H9 (cell line): ENCODE measurements around the gene SERPINA5. TPM values are rescaled to one million over a fixed set of nuclear protein-coding genes. Genes with fewer than 3 reads are reported as not detected.

Experiments
- DNase-seq: peaks from one replicate; pipeline ENCODE4 v3.0.0-alpha.2; 2017
- H2AFZ ChIP-seq: one replicate; pipeline ENCODE4 v1.6.1; 2013; ENCODE audit warnings: mild to moderate bottlenecking, low read length, control low read depth, moderate library complexity
- H2AK5ac ChIP-seq: 2 replicates; pipeline ENCODE4 v1.6.1; 2013; ENCODE audit warnings: low read length, control low read depth, mixed read lengths; ENCODE audit not compliant: insufficient read length
- H2BK120ac ChIP-seq: one replicate; pipeline ENCODE4 v1.6.1; 2013; ENCODE audit warnings: low read depth, mild to moderate bottlenecking, low read length, control low read depth, inconsistent platforms; ENCODE audit not compliant: poor library complexity, severe bottlenecking
- H2BK12ac ChIP-seq: 2 replicates; pipeline ENCODE4 v1.6.1; 2013; ENCODE audit warnings: low read length, control low read depth, mixed read lengths, low read depth; ENCODE audit not compliant: insufficient read length
- H2BK15ac ChIP-seq: 2 replicates; pipeline ENCODE4 v1.6.1; 2013; ENCODE audit warnings: low read depth, low read length, control low read depth
- H2BK20ac ChIP-seq: one replicate; pipeline ENCODE4 v1.6.1; 2013; ENCODE audit warnings: low read depth, mild to moderate bottlenecking, low read length, control low read depth, inconsistent platforms; ENCODE audit not compliant: poor library complexity, severe bottlenecking
- H2BK5ac ChIP-seq: 2 replicates; pipeline ENCODE4 v1.6.1; 2013; ENCODE audit warnings: low read length, control low read depth, mixed read lengths; ENCODE audit not compliant: insufficient read length
- H3K14ac ChIP-seq: 2 replicates; pipeline ENCODE4 v1.6.1; 2013; ENCODE audit warnings: low read length, control low read depth; ENCODE audit not compliant: insufficient read depth
- H3K18ac ChIP-seq: 2 replicates; pipeline ENCODE4 v1.6.1; 2013; ENCODE audit warnings: low read depth, mild to moderate bottlenecking, mixed read lengths, low read length, control low read depth; ENCODE audit not compliant: insufficient read length
- H3K23ac ChIP-seq: 2 replicates; pipeline ENCODE4 v1.6.1; 2013; ENCODE audit warnings: low read length, control low read depth, mixed read lengths, low read depth; ENCODE audit not compliant: insufficient read length
- H3K23me2 ChIP-seq: 2 replicates; pipeline ENCODE4 v1.6.1; 2013; ENCODE audit warnings: low read depth, mild to moderate bottlenecking, mixed read lengths, low read length, control low read depth; ENCODE audit not compliant: insufficient read length, poor library complexity, severe bottlenecking
- H3K27ac ChIP-seq: 2 replicates; pipeline ENCODE4 v1.5.1; 2013; ENCODE audit warnings: low read length, control low read depth, mixed read lengths, low read depth; ENCODE audit not compliant: insufficient read length
- H3K27me3 ChIP-seq: 2 replicates; pipeline ENCODE4 v1.6.1; 2013; ENCODE audit warnings: low read length, control low read depth, inconsistent platforms; ENCODE audit not compliant: insufficient read depth
- H3K4ac ChIP-seq: 2 replicates; pipeline ENCODE4 v1.6.1; 2013; ENCODE audit warnings: low read depth, mild to moderate bottlenecking, control low read depth, inconsistent platforms, low read length, moderate library complexity
- H3K4me1 ChIP-seq: 2 replicates; pipeline ENCODE4 v1.6.1; 2013; ENCODE audit warnings: low read length, control low read depth, inconsistent platforms; ENCODE audit not compliant: insufficient read depth
- H3K4me2 ChIP-seq: 2 replicates; pipeline ENCODE4 v1.6.1; 2013; ENCODE audit warnings: low read length, control low read depth, mixed read lengths; ENCODE audit not compliant: insufficient read length, insufficient read depth
- H3K56ac ChIP-seq: 2 replicates; pipeline ENCODE4 v1.6.1; 2013; ENCODE audit warnings: low read depth, mild to moderate bottlenecking, mixed read lengths, low read length, control low read depth; ENCODE audit not compliant: insufficient read length
- H3K79me1 ChIP-seq: 2 replicates; pipeline ENCODE4 v1.6.1; 2013; ENCODE audit warnings: low read depth, mild to moderate bottlenecking, moderate library complexity, low read length, control low read depth, inconsistent platforms; ENCODE audit not compliant: insufficient read depth, poor library complexity, severe bottlenecking
- H3K79me2 ChIP-seq: 2 replicates; pipeline ENCODE4 v1.6.1; 2013; ENCODE audit warnings: low read length, control low read depth, inconsistent platforms; ENCODE audit not compliant: insufficient read depth
- H3K9ac ChIP-seq: 2 replicates; pipeline ENCODE4 v1.6.1; 2013; ENCODE audit warnings: low read length, control low read depth, mixed read lengths; ENCODE audit not compliant: insufficient read length; ENCODE audit errors: extremely low read depth
- H3K9me3 ChIP-seq: one replicate; pipeline ENCODE4 v1.6.1; 2013; ENCODE audit warnings: low read depth, low read length, inconsistent platforms; ENCODE audit not compliant: control insufficient read depth
- H3T11ph ChIP-seq: one replicate; pipeline ENCODE4 v1.6.1; 2013; ENCODE audit warnings: mild to moderate bottlenecking, low read length, control low read depth, inconsistent platforms
- H4K20me1 ChIP-seq: one replicate; pipeline ENCODE4 v1.6.1; 2013; ENCODE audit not compliant: control insufficient read depth, insufficient read length, insufficient read depth
- H4K5ac ChIP-seq: 2 replicates; pipeline ENCODE4 v1.6.1; 2013; ENCODE audit warnings: low read depth, mild to moderate bottlenecking, mixed read lengths, low read length, control low read depth; ENCODE audit not compliant: insufficient read length
- H4K8ac ChIP-seq: replicated peaks from 2 replicates; pipeline ENCODE4 v1.6.1; 2013; ENCODE audit warnings: low read length, control low read depth, mixed read lengths, low read depth; ENCODE audit not compliant: insufficient read length
- H4K91ac ChIP-seq: 2 replicates; pipeline ENCODE4 v1.6.1; 2013; ENCODE audit warnings: low read depth, mild to moderate bottlenecking, moderate library complexity, mixed read lengths, low read length, control low read depth; ENCODE audit not compliant: insufficient read length
- H3K27ac Mint-ChIP-seq, 3 experiments: 2 replicates in 2 of 3; 3 replicates in 1 of 3; pipeline ENCODE4 v1.8.0; 2020 to 2021; ENCODE audit warnings: mixed read lengths in 3 of 3, mild to moderate bottlenecking in 1 of 3, moderate library complexity in 1 of 3
- H3K27me3 Mint-ChIP-seq: 2 replicates; pipeline ENCODE4 v1.8.0; 2021; ENCODE audit warnings: low read depth, mild to moderate bottlenecking, moderate library complexity, mixed read lengths
- H3K36me3 Mint-ChIP-seq, 3 experiments: 2 replicates in 2 of 3; 3 replicates in 1 of 3; pipeline ENCODE4 v1.8.0; 2020 to 2021; ENCODE audit warnings: low read depth in 3 of 3, mixed read lengths in 3 of 3; ENCODE audit not compliant: insufficient read depth in 1 of 3
- H3K4me1 Mint-ChIP-seq, 2 experiments: 2 replicates each; pipeline ENCODE4 v1.8.0; 2020; ENCODE audit warnings: mixed read lengths in 2 of 2
- H3K4me3 Mint-ChIP-seq, 2 experiments: 2 replicates in 1 of 2; 3 replicates in 1 of 2; pipeline ENCODE4 v1.8.0; 2020 to 2021; ENCODE audit warnings: mild to moderate bottlenecking in 2 of 2, mixed read lengths in 2 of 2, moderate library complexity in 1 of 2
- H3K9me3 Mint-ChIP-seq, 2 experiments: 2 replicates in 1 of 2; 3 replicates in 1 of 2; pipeline ENCODE4 v1.8.0; 2020; ENCODE audit warnings: mild to moderate bottlenecking in 2 of 2, mixed read lengths in 2 of 2, moderate library complexity in 1 of 2
- WGBS: extraction: QIAGEN DNeasy Blood & Tissue Kit; methylation state at CpG from one replicate; pipeline ENCODE4 v1.1.7; 2013; ENCODE audit warnings: missing lambda C conversion rate, low lambda C conversion rate, mixed read lengths; ENCODE audit not compliant: insufficient read length; ENCODE audit errors: extremely low coverage; 5-methylcytosine and 5-hydroxymethylcytosine counted together
- total RNA-seq: library from RNA; stranded (reverse); gene quantifications from 2 replicates; pipeline ENCODE4 v1.2.1, GENCODE V29; 2021
- TF ChIP-seq, protein P1 (sequence below): fragments of 200-600 bp; sonication (generic); conservative IDR thresholded peaks from 3 replicates; pipeline ENCODE4 v1.8.0; 2021; ENCODE audit warnings: antibody characterized with exemption, mild to moderate bottlenecking

SERPINA5 gene
- total RNA-seq, 1 experiment from 2014 or later: 1.1 TPM

DNA sequence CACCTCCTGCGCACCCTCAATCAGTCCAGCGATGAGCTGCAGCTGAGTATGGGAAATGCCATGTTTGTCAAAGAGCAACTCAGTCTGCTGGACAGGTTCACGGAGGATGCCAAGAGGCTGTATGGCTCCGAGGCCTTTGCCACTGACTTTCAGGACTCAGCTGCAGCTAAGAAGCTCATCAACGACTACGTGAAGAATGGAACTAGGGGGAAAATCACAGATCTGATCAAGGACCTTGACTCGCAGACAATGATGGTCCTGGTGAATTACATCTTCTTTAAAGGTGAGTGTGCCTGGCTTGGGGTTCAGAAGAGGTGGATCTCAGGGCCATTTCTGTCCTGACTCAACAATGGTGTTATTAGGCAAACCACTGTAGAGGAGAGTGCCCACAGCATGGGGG lies 33.6 kb downstream of the SERPINA5 start:
- TF ChIP-seq, protein P1, sequence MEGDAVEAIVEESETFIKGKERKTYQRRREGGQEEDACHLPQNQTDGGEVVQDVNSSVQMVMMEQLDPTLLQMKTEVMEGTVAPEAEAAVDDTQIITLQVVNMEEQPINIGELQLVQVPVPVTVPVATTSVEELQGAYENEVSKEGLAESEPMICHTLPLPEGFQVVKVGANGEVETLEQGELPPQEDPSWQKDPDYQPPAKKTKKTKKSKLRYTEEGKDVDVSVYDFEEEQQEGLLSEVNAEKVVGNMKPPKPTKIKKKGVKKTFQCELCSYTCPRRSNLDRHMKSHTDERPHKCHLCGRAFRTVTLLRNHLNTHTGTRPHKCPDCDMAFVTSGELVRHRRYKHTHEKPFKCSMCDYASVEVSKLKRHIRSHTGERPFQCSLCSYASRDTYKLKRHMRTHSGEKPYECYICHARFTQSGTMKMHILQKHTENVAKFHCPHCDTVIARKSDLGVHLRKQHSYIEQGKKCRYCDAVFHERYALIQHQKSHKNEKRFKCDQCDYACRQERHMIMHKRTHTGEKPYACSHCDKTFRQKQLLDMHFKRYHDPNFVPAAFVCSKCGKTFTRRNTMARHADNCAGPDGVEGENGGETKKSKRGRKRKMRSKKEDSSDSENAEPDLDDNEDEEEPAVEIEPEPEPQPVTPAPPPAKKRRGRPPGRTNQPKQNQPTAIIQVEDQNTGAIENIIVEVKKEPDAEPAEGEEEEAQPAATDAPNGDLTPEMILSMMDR: no peak
- Histone ChIP-seq H2AFZ (no peak overlapping the region), H4K91ac (no peak overlapping the region), H4K20me1 (no peaks in the 10 kb centered on the region), H2BK5ac (no peak overlapping the region), H3K79me1 (no peaks in the 10 kb centered on the region), H3K9me3 (peaks cover 9% of the 10 kb centered on the region), H3K27me3 (no peaks in the 10 kb centered on the region), H3K4ac (no peak overlapping the region), H2BK20ac (no peak overlapping the region), H3K56ac (no peak overlapping the region), H3K18ac (no peak overlapping the region), H3K27ac (no peak overlapping the region), H3K4me1 (no peaks in the 10 kb centered on the region), H2BK120ac (no peak overlapping the region), H3T11ph (no peak overlapping the region), H4K5ac (no peak overlapping the region), H3K9ac (no peak overlapping the region), H2BK12ac (no peak overlapping the region), H3K79me2 (no peaks in the 10 kb centered on the region), H2BK15ac (no peak overlapping the region), H3K4me2 (no peak overlapping the region), H4K8ac (no peak overlapping the region), H3K23ac (no peak overlapping the region), H3K14ac (no peak overlapping the region; the same call in 1 of the 2 replicates), H3K23me2 (no peaks in the 10 kb centered on the region), H2AK5ac (no peak overlapping the region)
- no CpG with 5 or more reads among the region's 7 CpGs for WGBS
- peaks cover 10% of the 10 kb centered on the region for H3K27me3 Mint-ChIP-seq
- peaks cover 2 to 25% (median 14%) of the 10 kb centered on the region in 3 experiments; a peak in 6 of 7 replicates for H3K36me3 Mint-ChIP-seq
- H3K9me3 Mint-ChIP-seq: peaks cover 32% of the 10 kb centered on the region in 2 experiments
- H3K27ac Mint-ChIP-seq: no peak overlapping the region
- H3K4me3 Mint-ChIP-seq: no peak overlapping the region
- DNase-seq: no peak
- peaks cover 8 to 14% of the 10 kb centered on the region in 2 experiments for H3K4me1 Mint-ChIP-seq
